Measurements from ENCODE around the gene LRIT2.

LRIT2 gene, protein sequence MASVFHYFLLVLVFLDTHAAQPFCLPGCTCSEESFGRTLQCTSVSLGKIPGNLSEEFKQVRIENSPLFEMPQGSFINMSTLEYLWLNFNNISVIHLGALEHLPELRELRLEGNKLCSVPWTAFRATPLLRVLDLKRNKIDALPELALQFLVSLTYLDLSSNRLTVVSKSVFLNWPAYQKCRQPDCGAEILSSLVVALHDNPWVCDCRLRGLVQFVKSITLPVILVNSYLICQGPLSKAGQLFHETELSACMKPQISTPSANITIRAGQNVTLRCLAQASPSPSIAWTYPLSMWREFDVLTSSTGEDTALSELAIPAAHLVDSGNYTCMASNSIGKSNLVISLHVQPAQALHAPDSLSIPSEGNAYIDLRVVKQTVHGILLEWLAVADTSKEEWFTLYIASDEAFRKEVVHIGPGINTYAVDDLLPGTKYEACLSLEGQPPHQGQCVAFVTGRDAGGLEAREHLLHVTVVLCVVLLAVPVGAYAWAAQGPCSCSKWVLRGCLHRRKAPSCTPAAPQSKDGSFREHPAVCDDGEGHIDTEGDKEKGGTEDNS

DNA sequence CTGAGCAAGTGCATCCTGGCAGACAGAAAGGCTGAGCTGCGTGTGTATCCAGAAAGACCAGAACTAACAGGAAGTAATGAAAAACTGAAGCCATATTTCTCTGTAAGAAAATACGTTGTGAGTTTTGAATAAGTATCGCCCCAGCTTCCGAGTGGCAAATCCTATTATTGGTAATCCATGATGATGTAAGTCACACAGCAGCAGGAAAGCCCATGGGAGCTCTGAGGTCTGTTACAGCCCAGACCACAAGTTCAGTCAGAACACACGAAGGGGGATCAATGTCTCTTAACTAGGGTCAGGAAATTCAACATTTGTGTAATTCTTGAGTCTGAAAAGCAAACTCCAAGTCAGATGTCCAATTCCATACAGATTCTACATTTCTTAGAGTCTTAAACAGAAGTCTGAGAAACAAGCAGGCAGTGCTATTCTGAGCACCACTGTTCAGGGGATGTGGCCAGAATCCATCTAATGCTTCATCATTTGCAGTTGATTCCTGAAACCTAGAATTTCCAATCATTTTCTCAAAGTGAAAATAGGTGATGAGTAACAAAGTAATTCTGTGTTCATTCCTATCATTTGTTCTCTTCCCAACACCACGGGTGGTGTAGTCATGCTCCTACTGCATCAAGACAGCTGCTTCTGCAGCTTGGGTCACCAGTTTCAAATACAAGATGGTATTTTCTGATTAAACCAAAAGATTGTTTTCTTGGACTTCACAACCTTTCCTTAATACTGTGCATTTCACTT lies at the start of gene LRIT2:
LRIT2 (minus strand) TSS at position 118 of the 747 bp plus-strand sequence; CDS start at position 94, 24 bp downstream.
- in situ Hi-C loops (cut with MboI; ENCODE audit: low sequenced_read_pairs, unreplicated experiment): no loop called here

DNA sequence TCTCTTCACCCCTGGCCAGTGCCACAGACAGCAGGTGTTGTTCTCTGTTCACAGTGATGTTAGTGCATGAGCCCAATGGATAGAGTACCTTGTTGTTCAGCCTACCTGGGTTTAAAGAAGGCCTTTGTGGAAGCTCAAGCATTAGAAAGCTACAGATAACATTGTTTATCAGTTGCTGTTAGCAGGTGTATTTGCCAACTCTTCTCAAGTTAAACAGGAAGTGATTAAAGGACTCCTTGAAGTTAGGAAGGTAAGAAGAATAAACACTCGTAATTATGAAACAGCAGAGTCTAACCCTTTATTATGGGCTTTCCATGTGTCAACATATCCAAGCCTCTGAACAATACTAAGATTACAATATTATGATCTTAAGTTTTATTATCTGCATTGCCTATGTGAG lies 45.4 kb upstream of the LRIT2 start:
- TF ChIP-seq, protein P1, sequence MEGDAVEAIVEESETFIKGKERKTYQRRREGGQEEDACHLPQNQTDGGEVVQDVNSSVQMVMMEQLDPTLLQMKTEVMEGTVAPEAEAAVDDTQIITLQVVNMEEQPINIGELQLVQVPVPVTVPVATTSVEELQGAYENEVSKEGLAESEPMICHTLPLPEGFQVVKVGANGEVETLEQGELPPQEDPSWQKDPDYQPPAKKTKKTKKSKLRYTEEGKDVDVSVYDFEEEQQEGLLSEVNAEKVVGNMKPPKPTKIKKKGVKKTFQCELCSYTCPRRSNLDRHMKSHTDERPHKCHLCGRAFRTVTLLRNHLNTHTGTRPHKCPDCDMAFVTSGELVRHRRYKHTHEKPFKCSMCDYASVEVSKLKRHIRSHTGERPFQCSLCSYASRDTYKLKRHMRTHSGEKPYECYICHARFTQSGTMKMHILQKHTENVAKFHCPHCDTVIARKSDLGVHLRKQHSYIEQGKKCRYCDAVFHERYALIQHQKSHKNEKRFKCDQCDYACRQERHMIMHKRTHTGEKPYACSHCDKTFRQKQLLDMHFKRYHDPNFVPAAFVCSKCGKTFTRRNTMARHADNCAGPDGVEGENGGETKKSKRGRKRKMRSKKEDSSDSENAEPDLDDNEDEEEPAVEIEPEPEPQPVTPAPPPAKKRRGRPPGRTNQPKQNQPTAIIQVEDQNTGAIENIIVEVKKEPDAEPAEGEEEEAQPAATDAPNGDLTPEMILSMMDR (IDR thresholded peaks at IDR 0.05; ENCODE audit: borderline replicate concordance, control extremely low read depth, extremely low read depth, insufficient read depth, missing control alignments): no peak
- in situ Hi-C loops (cut with MboI; ENCODE audit: low sequenced_read_pairs, unreplicated experiment): no loop called here
- no peak for DNase-seq (ENCODE audit: low spot score)

More for the DNA sequence above, at the start of gene LRIT2:
- no peak for DNase-seq (ENCODE audit: low spot score)
- TF ChIP-seq, protein P1 (IDR thresholded peaks at IDR 0.05; ENCODE audit: borderline replicate concordance, control extremely low read depth, extremely low read depth, insufficient read depth, missing control alignments): no peak

DNA sequence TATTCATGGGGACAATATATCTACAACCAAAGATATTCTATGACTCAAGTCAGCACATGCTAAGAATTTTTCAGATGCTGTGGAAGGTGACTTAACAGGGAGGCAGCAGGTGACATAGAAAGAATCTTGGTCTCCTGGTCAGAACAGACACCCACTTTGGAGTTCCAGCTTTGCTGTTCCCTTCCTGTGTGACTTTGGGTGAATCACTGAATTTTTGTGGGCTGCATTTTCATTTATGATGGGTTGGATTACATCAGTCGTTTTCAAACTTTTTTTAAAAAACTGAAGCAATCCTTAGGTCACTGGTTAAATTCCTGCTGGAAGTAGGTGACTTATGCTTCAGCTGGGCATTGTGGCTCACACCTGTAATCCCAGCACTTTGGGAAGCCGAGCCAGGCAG lies 44.4 kb upstream of the LRIT2 start:
- in situ Hi-C loops (cut with MboI; ENCODE audit: low sequenced_read_pairs, unreplicated experiment): loop anchor here (5.0 to 10.0 kb wide), 2 partner anchors 85 to 273 kb away; no protein-coding TSS in a partner anchor
- TF ChIP-seq, protein P1 (IDR thresholded peaks at IDR 0.05; ENCODE audit: borderline replicate concordance, control extremely low read depth, extremely low read depth, insufficient read depth, missing control alignments): no peak
- no peak for DNase-seq (ENCODE audit: low spot score)

DNA sequence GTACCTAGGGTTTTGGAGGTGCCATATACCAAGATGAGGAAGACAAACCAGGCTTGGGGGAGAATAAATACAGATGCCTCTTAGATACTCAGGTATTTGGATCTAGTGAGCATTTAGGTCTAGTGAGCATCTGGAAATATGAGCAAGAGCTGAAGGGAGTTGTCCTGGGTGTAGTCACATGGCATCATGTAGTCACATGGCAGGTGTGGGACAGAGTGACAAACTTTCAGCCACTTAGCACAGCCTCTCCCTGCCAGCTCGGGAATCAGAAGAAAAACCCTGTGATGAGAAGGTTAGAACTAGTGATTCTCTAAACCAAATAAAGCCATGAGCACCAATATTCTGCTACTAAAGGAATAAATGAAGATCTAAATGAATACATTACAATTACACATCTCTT lies 43.8 kb upstream of the LRIT2 start:
- DNase-seq (ENCODE audit: low spot score): no peak
- TF ChIP-seq, protein P1 (IDR thresholded peaks at IDR 0.05; ENCODE audit: borderline replicate concordance, control extremely low read depth, extremely low read depth, insufficient read depth, missing control alignments): no peak
- in situ Hi-C loops (cut with MboI; ENCODE audit: low sequenced_read_pairs, unreplicated experiment): loop anchor here (5.0 to 10.0 kb wide), 2 partner anchors 86 to 273 kb away; no protein-coding TSS in a partner anchor

DNA sequence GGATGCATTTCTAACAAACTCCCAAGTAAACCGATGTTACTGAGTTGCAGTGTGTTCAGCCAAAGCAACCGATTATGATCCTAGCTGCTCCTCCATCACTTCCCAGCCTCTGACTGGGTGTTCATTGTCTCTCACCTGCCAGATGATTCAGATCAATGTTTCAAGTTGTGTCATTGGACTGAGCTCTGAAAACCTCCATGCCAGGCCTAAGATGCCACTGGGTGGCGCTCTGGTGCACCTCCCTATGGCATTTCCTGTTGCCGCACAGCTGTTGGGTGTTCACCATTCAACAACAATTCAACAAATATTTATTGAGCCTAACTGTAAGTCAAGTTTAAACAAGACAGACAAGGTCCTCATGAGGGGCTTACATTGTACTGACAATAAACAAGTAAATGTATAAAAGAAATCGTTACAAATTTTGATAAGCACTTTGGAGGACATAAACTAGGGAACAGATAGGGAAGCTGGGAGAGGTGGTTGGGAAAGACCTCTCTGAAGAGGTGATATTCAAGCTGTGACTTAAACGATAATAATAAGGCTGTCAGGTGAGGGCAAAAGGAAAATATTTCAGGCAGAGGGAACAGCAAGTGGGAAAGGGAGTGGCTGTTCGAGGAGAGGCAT lies 42.3 kb upstream of the LRIT2 start:
- TF ChIP-seq, protein P1 (IDR thresholded peaks at IDR 0.05; ENCODE audit: borderline replicate concordance, control extremely low read depth, extremely low read depth, insufficient read depth, missing control alignments): peak; percentile 71
- in situ Hi-C loops (cut with MboI; ENCODE audit: low sequenced_read_pairs, unreplicated experiment): loop anchor here (5.0 to 10.0 kb wide), 2 partner anchors 87 to 275 kb away; no protein-coding TSS in a partner anchor
- DNase-seq (ENCODE audit: low spot score): peak; percentile 53

DNA sequence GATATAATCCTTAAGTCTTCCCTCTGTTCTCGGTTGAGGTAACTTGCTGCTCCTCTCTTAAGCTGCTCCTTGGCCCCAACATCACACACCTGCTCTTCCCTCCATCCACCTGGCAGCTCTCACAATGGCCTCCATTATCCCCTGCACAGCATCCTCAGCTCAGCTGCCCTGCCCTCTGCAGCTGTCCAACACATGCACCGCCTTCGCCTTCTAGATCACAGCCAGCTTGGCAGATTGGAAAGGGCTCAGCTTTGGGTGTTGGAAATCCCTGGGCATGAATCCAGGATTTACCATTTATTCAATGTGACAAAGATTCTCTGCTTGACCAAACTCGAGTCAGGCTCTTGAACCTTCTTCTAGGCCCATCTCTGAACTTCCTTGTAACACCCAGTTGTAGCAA lies 40.1 kb upstream of the LRIT2 start:
- no peak for DNase-seq (ENCODE audit: low spot score)
- in situ Hi-C loops (cut with MboI; ENCODE audit: low sequenced_read_pairs, unreplicated experiment): loop anchor here (5.0 to 10.0 kb wide), 2 partner anchors 89 to 277 kb away; no protein-coding TSS in a partner anchor

More for the DNA sequence above, 40.1 kb upstream of the LRIT2 start:
- TF ChIP-seq, protein P1 (IDR thresholded peaks at IDR 0.05; ENCODE audit: borderline replicate concordance, control extremely low read depth, extremely low read depth, insufficient read depth, missing control alignments): no peak

All from GM13976 (cell line).